IMR-90 (cell line): ENCODE data around the gene SLC38A3.

Source experiments
- CTCF ChIP-seq: conservative IDR thresholded peaks from 2 replicates; pipeline ENCODE4 v1.5.1; 2012; ENCODE audit warnings: mild to moderate bottlenecking, low read depth, low read length, improper control_type of control experiment
- ELK1 ChIP-seq: fragments of 150-350 bp; IDR thresholded peaks from 2 replicates; pipeline ENCODE4 v1.6.1; 2016; ENCODE audit warnings: low read depth, mild to moderate bottlenecking, low read length, moderate library complexity, borderline replicate concordance
- MAFK ChIP-seq: IDR thresholded peaks from 2 replicates; pipeline ENCODE4 v1.6.1; 2012; ENCODE audit warnings: low read depth, low read length, improper control_type of control experiment
- POLR2A ChIP-seq: IDR thresholded peaks from 2 replicates; pipeline ENCODE4 v1.6.1; 2012; ENCODE audit warnings: mild to moderate bottlenecking, low read depth, low read length
- RAD21 ChIP-seq: IDR thresholded peaks from 2 replicates; pipeline ENCODE4 v1.6.1; 2012; ENCODE audit warnings: low read length, improper control_type of control experiment
- RCOR1 ChIP-seq: IDR thresholded peaks from 2 replicates; pipeline ENCODE4 v1.6.1; 2012; ENCODE audit warnings: mild to moderate bottlenecking, low read length, improper control_type of control experiment; ENCODE audit not compliant: insufficient replicate concordance
- RFX5 ChIP-seq: IDR thresholded peaks from 2 replicates; pipeline ENCODE4 v1.8.0; 2012; ENCODE audit warnings: low read depth, mild to moderate bottlenecking, low read length, moderate library complexity
- SMC3 ChIP-seq: fragments of 150-350 bp; IDR thresholded peaks from 2 replicates; pipeline ENCODE4 v1.6.1; 2016; ENCODE audit warnings: low read depth, mild to moderate bottlenecking, antibody characterized with exemption, low read length, moderate library complexity
- USF2 ChIP-seq: fragments of 150-350 bp; IDR thresholded peaks from 2 replicates; pipeline ENCODE4 v1.6.1; 2017; ENCODE audit warnings: mild to moderate bottlenecking, antibody characterized with exemption, low read length, low read depth

- TF ChIP-seq MAFK: no peak
- TF ChIP-seq RCOR1: no peak
- TF ChIP-seq CTCF: no peak
- no peak for TF ChIP-seq ELK1
- TF ChIP-seq SMC3: no peak
- no peak for TF ChIP-seq USF2
- no peak for TF ChIP-seq RFX5
- TF ChIP-seq POLR2A: no peak
- no peak for TF ChIP-seq RAD21
These were observed 10.5 kb downstream of the SLC38A3 start for GRCh38 chr3:50215529-50215928.
